Measurements from ENCODE around the gene EFL1. TPM values are rescaled to one million over a fixed set of nuclear protein-coding genes. Genes with fewer than 3 reads are reported as not detected.

Gene EFL1
- polyA plus RNA-seq, 1 donor from 2014 or later, result 16.8 TPM

Small RNAs within 50 kb of the gene (small RNA-seq; reads per million reads assigned to genes)
- gene RNU1-77P, result 0.03 to 4.3 (median 0.06) reads per million in 3 experiments

Other genes with a start within 250 kb of the EFL1 start
- gene MEX3B, start 216.7 kb downstream of the EFL1 start, polyA plus RNA-seq, result 38.8 and 46.0 TPM in 2 replicates
- 4.0 and 8.6 TPM in 2 replicates for gene SAXO2, start 84 bp upstream of the EFL1 start, polyA plus RNA-seq
- 7.4 and 7.9 TPM in 2 replicates for gene GOLGA6L10, start 86.7 kb upstream of the EFL1 start, polyA plus RNA-seq
- 27.5 and 27.7 TPM in 2 replicates for gene GOLGA6L9, start 167.1 kb upstream of the EFL1 start, polyA plus RNA-seq